Stimulated activated CD8-positive, alpha-beta memory T cell treated with anti-CD3 and anti-CD28 coated beads, Interleukin-7, amount 100 ng/mL, for 24 hours (primary cell): ENCODE results near the gene TMEM11.
"Not testable (repeated sequence)": the region's sequence is repeated elsewhere in the genome, so short reads cannot be mapped to it uniquely, and the experiment has no call there.

Experiments used
- DNase-seq: peaks from one replicate; pipeline ENCODE4 v3.0.0-alpha.2; 2020; ENCODE audit warnings: low read depth

Gene TMEM11

GRCh38 chr17:21242026-21242697 is 28.2 kb upstream of the TMEM11 start:
- no peak for DNase-seq

- DNase-seq: no peak
Measured at GRCh38 chr17:21241564-21241963, 27.6 kb upstream of the TMEM11 start.

- no peak for DNase-seq
Measured at GRCh38 chr17:21240369-21241055, 26.6 kb upstream of the TMEM11 start.

- DNase-seq: no peak
Measured at GRCh38 chr17:21239680-21240368, 25.9 kb upstream of the TMEM11 start.

GRCh38 chr17:21235921-21236320 is 22.0 kb upstream of the TMEM11 start:
- no peak for DNase-seq

GRCh38 chr17:21233581-21234347 is 19.8 kb upstream of the TMEM11 start:
- DNase-seq: no peak

GRCh38 chr17:21232033-21232749 is 18.2 kb upstream of the TMEM11 start:
- DNase-seq: no peak

GRCh38 chr17:21231533-21231932 is 17.6 kb upstream of the TMEM11 start:
- DNase-seq: no peak

GRCh38 chr17:21228845-21229244 is 14.9 kb upstream of the TMEM11 start:
- no peak for DNase-seq

- DNase-seq: no peak
Measured at GRCh38 chr17:21228111-21228510, 14.2 kb upstream of the TMEM11 start.

GRCh38 chr17:21227277-21227676 is 13.3 kb upstream of the TMEM11 start:
- not testable (repeated sequence) for DNase-seq

GRCh38 chr17:21223086-21223485 is 9.1 kb upstream of the TMEM11 start:
- no peak for DNase-seq

- no peak for DNase-seq
Measured at GRCh38 chr17:21218831-21219380, 4.9 kb upstream of the TMEM11 start.

- DNase-seq: no peak
Measured at GRCh38 chr17:21218101-21218500, 4.1 kb upstream of the TMEM11 start.

- no peak for DNase-seq
Measured at GRCh38 chr17:21217346-21217745, 3.4 kb upstream of the TMEM11 start.

- DNase-seq: no peak
Measured at GRCh38 chr17:21215935-21216334, 2.0 kb upstream of the TMEM11 start.

GRCh38 chr17:21214777-21215541 is 998 bp upstream of the TMEM11 start:
- no peak for DNase-seq

- DNase-seq: no peak
Measured at GRCh38 chr17:21213638-21214014, 335 bp downstream of the TMEM11 start.

- no peak for DNase-seq
Measured at GRCh38 chr17:21212826-21213637, 929 bp downstream of the TMEM11 start.
